ENCODE results near the gene ASNS.
"Not testable (repeated sequence)": the region's sequence is repeated elsewhere in the genome, so short reads cannot be mapped to it uniquely, and the experiment has no call there.

The ASNS gene, protein sequence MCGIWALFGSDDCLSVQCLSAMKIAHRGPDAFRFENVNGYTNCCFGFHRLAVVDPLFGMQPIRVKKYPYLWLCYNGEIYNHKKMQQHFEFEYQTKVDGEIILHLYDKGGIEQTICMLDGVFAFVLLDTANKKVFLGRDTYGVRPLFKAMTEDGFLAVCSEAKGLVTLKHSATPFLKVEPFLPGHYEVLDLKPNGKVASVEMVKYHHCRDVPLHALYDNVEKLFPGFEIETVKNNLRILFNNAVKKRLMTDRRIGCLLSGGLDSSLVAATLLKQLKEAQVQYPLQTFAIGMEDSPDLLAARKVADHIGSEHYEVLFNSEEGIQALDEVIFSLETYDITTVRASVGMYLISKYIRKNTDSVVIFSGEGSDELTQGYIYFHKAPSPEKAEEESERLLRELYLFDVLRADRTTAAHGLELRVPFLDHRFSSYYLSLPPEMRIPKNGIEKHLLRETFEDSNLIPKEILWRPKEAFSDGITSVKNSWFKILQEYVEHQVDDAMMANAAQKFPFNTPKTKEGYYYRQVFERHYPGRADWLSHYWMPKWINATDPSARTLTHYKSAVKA

DNA sequence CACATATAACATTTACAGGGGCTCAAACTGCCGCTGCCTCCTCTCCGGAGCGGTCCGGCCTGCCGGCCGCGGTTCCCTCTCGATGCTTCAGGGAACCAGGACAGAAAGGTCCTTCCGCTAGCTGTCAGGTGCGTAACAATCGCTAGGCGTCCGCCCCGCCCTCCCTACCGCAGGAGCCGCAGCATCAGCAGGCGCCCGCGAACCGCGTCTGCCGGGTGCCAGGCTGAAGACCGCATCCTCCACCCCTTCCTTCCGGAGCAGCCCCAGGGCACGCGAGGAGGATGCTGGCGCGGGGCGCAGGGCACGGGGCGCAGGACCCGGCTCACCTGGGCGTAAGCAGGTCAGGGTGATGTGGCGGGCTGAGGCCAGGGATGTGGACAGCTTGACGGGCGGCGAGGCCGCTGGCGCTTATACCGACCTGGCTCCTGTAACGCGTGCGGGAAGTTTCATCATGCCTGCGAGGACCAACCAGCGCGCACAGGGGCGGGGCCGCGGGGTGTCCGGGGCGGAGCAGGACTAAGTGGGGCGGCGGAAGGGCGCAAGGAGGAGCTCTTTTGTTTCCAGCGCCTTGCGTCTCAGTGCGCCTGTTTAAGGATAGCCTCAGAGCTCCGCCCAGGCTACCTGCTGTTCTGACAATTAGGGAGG lies at the start of gene ASNS:
Gene ASNS (minus strand): TSS at position 384 of the 645 bp plus-strand sequence. CDS start 3,252 bp downstream, outside the sequence.
- DNase-seq = peak; percentile 87

DNA sequence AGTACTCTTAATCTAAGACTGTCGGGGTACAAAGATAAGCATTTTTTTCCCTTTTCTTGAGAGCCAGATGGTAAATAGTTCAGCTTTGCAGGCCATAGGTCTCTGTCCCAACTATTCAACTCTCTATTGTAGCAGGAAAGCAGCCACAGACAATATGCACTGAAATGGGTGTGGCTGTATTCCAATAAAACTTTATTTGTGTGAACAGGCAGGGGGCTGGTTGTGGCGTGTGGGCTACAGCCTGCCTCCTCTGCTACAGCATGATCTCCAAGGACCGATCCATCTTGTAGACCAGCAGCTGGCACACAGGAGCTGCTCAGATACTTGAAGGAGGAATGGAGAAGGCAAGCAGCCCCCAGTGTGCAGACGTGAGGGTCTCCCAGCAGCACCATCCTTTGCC lies 49.0 kb upstream of the ASNS start:
- DNase-seq = not testable (repeated sequence)

DNA sequence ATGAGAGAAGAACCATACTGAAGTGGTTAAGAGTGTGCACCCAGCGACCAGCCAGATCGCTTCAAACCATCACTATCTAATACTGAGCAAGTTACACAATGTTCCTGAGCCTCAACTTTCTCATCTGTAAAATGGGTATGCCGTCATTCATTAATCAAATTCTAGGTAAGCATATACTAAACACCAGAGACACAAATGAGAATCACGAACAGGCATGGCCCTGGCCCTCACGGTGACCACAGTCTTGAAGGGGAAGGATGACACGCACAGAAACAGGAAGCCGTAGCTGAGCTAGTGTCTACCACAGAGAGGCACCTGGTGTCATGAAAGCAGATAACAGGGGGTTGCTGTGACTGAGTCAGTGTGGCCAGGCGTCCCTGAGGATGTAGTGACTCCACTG lies 43.1 kb upstream of the ASNS start:
- DNase-seq = not testable (repeated sequence)

DNA sequence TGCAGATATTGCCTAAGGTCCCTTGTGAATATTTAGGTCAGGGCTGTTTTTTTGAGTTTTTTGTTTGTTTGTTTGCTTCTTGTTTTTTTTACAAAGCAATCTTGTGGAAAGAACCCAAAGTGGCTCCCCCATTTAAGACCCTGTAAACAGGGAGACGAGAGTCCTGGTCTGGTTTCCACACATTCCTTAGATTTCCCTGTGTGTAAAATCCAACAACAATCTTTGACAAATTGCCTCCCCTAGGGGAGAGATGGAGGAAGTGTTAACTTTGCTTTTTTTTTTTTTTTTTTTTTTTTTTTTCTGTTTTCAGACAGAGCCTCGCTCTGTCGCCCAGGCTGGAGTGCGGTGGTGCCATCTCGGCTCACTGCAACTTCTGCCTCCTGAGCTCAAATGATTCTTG lies 40.1 kb upstream of the ASNS start:
- DNase-seq = not testable (repeated sequence)

DNA sequence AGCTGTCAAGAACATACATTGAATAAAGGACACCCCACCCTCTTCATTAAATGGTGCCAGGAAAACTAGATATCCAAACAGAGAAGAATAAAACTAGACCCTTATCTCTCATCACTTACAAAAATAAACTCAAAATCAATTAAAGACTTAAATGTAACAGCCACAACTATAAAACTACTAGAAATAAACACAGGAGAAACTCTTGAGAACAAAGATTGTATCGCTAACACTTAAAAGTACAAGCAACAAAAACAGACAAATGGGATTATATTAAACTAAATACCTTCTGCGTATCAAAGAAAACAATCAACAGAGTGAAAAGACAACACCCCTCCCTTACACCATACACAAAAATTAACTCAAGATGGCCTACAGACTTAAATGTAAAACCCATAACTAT lies 24.7 kb upstream of the ASNS start:
- not testable (repeated sequence) for DNase-seq

DNA sequence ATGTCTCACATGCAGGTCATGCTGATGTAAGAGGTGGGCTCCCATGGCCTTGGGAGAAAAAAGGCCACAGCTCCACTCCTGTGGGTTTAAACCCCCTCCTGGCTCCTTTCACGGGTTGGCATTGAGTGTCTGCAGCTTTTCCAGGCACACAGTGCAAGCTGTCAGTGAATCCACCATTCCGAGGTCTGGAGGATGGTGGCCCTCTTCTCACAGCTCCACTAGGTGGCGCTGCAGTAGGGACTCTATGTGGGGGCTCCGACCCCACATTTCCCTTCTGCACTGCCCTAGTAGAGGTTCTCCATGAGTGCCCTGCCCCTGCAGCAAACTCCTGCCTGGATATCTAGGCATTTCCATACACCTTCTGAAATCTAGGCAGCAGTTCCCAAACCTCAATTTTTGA lies 19.5 kb upstream of the ASNS start:
- not testable (repeated sequence) for DNase-seq

DNA sequence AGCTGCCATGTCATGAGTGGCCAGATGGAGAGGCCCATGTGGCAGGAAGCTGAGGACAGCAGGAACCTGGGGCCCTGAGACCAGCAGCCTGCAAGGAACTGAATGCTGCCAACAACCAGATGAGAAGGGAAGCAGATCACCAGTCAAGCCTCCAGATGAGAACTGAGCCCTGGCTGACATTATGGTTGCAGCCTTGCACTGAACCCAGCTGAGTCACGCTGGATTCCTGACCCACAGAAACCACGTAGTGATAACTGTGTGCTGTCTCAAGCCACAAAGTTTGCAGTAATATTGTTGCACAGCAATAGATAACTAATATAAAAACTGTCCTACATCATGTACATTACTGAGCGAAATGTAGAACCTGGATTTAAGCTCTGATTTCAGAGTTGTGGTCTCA lies 7.3 kb upstream of the ASNS start:
- DNase-seq = peak; percentile 60

DNA sequence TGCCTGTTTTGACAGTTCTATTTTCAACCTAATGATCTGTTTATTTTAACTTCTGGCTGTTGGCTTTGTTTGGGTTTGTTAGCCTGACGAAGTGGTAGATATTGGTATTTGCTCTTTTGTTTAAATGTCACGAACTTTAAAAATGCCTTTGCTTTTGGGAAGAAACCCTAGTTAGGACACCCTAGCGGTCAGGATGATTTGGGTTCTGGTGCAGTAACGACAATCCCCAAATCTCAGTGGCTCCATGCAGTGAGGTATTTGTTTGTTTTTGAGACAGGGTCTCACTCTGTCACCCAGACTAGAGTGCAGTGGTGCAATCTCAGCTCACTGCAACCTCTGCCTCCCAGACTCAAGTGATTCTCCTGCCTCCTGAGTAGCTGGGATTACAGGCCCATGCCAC lies 2.7 kb upstream of the ASNS start:
- DNase-seq = not testable (repeated sequence)

DNA sequence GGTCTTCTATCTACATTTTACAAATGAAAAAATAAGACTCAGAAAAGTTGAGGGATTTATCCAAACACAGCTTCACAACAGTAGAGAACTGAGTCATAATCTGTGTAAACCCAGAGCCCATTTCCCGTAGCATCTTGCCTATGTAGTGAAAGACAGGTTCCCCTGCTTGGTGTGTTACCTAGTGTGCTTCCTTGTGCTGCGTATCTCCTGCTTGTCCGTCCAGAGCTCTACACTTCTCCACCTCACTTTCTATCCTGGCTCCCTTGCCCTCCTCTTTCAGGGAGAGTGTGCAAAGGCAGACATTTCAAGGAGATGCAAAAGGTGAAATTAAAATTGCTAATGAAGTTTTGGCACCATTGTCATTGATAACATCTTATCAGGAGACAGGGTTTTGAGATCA lies 1.4 kb upstream of the ASNS start:
- DNase-seq = no peak

DNA sequence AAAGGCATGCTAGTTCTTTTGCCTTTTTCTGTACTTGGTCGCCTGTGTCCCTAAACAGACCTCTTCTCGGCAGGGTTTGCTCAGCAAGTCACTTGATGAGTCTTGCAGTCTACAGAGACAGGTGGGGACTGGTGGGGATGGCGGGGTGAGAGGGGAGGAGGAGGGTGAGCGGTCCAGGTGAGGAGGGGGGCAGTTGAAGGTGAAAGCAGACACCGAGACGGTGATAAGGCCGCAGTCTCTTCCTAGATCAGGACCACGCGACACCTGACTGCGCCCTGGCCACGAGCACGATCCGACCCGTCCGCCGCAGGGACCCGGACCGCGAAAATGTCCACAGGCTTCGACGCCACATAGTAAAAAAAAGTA lies 566 bp downstream of the ASNS start:
- no peak for DNase-seq

DNA sequence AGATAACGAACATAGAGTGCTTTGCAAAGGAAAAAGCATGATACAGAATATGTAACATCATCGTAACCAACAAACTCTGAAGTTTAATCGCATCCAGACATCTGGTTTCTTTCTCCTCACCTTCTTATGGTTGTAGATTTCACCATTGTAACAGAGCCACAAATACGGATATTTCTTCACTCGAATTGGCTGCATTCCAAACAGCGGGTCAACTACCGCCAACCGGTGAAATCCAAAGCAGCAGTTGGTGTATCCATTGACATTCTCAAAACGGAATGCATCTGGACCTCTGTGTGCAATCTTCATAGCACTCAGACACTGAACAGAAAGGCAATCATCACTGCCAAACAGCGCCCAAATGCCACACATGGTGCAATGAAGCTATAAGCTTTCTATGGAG lies 3.4 kb downstream of the ASNS start:
- no peak for DNase-seq

DNA sequence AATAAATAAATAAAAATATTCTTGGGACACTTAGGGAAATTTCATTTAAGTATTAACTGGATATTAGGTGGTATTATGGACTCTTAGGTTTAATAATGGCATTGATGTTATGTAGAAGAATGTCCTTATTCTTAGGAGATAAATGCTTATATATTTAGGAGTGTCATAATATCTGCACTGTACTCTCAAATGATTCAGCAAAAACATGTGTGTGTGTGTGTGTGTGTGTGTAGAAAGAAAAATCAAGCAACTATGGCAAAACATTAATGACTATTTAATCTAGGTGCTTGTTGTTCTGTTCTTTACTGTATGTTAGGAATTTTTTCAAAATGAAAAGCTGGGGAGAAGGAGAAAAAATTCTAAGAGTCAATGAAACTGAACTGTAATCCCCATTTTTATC lies 3.9 kb downstream of the ASNS start:
- DNase-seq = no peak

DNA sequence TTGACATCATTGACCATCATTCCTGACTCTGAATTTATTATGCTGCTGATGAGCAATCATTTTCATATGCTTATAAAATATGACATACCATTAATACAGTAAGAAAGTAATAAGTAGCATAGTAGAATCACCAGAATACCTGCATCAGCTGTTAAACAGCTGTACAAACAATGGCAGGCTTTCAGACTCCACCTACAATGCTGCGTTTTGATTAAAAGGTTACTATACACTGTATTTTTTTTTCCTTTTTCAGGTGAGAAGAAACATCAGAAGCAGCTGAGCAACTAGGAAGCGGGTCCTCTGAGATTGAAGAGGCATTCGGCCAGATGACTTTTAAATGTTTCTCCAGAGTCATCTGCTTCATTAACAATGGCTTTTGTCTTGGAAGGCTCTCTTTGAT lies 7.1 kb downstream of the ASNS start:
- DNase-seq = no peak

DNA sequence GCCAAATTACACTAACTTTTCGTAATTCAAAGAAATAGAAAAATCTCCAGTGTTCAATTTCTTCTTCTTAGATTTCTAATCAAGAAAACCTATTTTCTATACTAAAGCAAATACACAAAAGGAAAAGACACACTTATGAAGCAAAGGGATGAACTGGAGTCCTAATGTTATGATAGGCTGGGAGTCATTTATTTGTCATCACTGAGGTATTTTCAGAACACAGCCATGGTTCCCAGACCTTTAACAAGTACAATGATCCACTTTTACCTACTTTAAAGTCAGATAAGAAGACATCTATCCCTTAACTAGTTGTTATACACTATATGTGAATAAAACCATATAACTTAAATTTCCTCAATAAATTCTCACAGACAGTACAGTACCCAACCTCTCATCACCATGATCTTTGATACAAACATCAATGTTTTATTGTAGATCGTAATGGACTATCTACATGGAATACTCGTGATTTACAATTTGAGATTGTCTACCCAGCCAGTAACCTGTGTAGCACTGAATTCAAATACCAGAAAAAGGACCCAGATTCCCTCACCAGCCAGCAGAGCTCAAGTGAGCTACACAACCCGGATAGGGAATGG lies 12.5 kb downstream of the ASNS start:
- no peak for DNase-seq

DNA sequence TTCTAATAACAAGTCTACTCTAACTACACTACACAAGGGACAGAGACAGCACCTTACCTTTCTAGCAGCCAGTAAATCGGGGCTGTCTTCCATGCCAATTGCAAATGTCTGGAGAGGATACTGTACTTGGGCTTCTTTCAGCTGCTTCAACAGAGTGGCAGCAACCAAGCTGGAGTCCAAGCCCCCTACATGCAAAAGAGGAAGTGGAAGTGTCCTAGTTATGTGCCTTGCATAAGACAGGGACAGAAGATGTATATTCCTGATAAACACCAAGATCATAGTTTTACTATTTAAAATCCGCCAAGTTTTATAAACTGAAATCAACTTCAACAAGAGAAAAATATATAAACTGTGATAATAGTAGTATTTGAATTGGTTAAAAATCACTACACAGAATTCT lies 14.0 kb downstream of the ASNS start:
- peak; percentile 65 for DNase-seq

DNA sequence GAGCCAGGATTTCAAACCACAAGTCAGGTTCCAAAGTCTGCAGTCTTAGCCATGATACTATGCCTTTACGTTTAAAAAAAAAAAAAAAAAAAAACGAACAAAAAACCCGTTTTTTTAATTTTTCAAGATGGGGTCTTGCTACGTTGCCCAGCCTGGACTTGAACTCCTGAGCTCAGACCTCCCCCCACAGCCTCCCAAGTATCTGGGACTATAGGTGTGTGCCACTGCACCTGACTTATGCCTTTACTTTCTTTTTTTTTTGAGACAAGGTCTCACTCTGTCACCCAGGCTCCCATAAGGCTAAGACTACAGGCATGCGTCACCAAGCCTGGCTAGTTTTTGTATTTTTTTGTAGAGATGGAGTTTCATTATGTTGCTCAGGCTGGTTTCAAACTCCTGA lies 14.7 kb downstream of the ASNS start:
- DNase-seq = no peak

DNA sequence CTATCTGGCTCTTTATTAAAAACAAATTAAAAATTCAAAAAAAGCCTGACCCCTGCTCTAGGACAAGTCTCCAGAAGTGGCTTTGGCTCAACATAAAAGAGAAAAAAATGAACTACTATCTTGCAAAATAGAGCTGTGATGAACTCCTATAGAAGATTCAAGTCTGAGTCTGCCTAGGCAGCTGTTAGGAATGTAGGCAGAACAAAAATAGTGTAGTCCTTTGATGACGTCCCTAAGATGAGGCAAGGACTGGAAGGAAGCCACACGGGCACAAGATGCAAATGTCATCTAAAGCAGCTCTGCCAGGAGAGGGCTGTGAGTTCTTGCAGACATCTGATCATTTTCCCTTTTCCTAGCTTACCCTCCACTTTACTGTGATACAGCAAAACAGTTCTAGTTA lies 20.5 kb downstream of the ASNS start:
- no peak for DNase-seq

DNA sequence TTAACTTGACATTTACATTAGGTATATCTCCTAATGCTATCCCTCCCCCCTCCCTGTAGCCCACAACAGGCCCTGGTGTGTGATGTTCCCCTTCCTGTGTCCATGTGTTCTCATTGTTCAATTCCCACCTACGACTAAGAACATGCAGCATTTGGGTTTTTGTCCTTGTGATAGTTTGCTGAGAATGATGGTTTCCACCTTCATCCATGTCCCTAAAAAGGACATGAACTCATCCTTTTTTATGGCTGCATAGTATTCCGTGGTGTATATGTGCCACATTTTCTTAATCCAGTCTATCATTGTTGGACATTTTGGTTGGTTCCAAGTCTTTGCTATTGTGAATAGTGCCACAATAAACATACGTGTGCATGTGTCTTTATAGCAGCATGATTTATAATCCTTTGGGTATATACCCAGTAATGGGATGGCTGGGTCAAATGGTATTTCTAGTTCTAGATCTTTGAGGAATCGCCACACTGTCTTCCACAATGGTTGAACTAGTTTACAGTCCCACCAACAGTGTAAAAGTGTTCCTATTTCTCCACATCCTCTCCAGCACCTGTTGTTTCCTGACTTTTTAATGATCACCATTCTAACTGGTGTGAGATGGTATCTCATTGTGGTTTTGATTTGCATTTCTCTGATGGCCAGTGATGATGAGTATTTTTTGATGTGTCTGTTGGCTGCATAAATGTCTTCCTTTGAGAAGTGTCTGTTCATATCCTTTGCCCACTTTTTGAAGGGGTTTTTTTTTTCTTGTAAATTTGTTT lies 21.8 kb downstream of the ASNS start:
- DNase-seq = not testable (repeated sequence)

DNA sequence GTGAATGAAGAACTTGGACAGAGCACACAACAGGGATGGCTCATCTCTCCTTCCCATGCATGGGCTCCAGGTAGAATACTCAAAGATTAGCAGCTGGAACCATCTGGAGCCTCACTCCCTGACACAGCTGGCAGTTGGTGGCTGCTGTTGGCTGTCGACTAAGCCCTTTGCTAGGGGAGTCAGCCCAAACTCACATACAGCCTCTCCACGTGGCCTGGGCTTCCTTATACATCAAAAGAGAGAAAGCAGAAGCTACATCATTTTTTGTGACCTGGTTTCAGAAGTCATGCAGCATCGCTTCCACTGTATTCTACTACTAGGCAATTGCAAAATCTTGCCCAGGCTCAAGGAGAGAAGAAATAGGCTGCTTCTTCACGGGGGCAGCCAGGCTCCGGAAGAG lies 24.4 kb downstream of the ASNS start:
- DNase-seq = peak; percentile 86

DNA sequence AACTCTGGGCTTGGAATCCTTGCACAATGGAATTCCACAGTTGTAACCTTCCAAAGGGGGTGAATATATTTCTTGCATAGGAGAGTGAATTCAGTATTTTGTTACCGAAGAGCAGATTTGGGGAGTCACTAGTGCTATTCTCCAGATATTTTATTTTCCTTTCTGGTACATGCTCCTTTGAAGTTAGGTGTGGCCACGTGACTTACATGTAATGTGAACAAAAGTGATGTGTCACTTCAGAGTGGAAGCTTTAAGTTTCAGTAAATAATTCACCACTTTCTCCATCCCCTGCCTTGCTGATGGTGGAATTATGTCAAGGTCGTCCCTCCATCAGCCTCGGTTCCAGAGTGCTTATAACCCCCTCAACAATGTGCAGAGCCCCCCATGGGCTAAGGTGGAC lies 25.3 kb downstream of the ASNS start:
- DNase-seq = no peak

DNA sequence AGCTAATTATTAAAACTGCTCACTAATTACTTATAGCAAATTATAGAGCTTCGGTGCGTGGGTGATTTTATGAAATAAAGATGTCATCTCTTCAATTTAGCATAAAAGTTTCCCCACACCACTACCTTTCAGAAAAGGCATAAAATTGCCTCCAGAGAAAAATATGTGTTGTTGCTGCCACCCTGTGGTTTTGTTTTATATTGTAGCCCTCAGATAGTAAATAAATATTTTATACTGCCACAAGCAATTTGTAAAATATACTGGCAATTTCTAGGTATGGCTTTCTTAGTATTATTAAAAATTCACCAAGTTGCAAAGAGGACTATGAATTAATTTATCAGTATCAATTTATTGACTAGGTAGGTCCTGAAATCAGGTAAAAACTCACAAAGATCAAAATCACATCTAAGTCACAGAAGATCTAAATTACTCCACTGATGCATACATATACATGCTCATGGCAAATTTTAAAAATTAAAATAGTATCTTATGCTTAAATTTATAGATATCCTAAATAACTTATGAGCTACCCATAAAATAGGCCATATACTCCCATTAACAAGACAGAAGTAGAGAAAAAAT lies 26.5 kb downstream of the ASNS start:
- DNase-seq = peak; percentile 34

DNA sequence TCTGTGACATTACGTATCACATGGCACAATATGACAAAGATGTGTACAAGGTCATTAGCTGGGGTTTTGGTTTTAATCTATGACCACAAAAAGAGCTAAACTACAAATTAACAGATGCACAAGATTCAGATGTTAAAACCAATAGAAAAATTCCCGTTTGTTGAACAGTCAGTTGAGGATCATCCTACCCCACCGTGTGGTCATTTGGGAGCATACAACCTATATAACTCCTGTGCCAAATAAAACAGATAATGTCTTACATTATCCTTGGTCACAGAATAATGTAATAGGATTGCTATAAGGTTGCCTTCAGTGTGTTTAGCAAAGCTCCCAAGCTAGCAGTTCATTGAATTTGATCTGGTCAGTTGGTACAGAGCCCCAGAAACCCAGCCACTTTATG lies 28.2 kb downstream of the ASNS start:
- DNase-seq = no peak
